Retina (tissue), 1 donor: Measurements from ENCODE around the gene ASS1.
"Not testable (repeated sequence)": the region's sequence is repeated elsewhere in the genome, so short reads cannot be mapped to it uniquely, and the experiment has no call there.

ENCODE experiments used
- DNase-seq: peaks from one replicate; pipeline ENCODE4 v3.0.0-alpha.2; 2016

The ASS1 gene

DNA sequence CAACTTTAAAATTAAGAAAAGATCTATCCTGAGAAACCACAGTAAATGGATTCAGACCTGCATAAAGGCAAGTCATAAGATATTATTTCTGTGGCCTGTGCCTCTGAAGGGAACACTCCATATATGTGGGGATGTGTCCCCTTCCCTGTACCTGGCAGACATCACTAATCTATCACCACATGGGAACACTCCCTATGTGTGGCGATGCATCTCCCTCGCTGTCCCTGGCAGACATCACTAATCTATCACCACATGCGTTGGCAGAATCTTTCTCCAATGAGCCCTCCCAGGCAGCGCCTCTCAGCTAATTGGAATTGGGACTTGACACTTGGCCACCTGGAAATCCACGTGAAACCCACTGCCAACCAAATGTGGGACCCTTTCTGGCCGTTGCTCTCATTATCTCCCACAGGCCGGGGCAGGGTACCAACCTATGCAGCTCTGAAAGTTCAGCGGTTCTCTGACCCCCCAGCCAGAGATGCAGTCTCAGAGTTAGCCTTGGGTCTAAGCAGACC, 25.2 kb upstream of the ASS1 start:
- DNase-seq = no peak

GRCh38 chr9:130421154-130421801, 23.5 kb upstream of the ASS1 start:
- DNase-seq = no peak

GRCh38 chr9:130421802-130422276, 22.9 kb upstream of the ASS1 start:
- DNase-seq = peak; percentile 85

GRCh38 chr9:130422546-130422945, 22.2 kb upstream of the ASS1 start:
- DNase-seq = no peak

- DNase-seq = no peak
Observed at GRCh38 chr9:130423272-130423671, 21.5 kb upstream of the ASS1 start.

DNA sequence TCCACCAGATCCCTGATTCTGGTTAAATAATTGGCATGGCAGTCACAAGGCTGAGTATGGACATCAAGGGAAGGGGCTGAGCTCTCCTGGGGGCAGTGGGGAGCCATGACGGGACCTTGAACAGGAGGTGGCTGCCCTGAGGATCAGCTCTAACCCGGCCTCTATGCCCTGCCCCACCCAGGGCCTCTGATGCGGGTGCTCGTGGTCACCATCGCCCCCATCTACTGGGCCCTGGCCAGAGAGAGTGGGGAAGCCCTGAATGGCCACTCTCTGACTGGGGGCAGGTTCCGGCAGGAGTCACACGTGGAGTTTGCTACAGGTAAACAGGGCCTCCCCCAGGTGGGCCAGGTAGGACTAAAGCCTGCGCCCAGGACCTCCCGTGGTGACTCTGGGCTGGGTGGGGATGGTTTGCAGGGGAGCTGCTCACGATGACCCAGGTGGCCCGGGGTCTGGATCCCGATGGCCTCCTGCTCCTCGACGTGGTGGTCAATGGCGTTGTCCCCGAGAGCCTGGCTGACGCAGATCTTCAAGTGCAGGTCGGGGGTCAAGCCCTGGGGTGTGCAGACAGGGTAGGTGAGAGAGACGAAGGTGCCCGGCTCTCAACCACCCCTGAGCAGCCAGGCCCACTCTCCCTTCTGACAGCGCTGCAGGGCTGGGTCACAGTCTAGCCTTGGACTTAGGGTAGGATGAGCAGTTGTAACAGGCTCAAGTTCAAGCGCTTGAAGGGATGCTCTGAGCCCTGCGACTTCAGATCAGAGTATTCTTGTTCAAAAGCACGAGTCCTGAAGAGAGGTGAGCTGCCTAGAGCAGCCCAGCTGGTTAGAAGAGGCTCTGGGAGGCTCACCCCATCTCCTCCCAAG, 19.9 kb upstream of the ASS1 start:
- no peak for DNase-seq

- DNase-seq = no peak
Observed at GRCh38 chr9:130425741-130426466, 18.9 kb upstream of the ASS1 start.

- DNase-seq = no peak
Observed at GRCh38 chr9:130426467-130426773, 18.3 kb upstream of the ASS1 start.

GRCh38 chr9:130426883-130427282, 17.9 kb upstream of the ASS1 start:
- DNase-seq = peak; percentile 53

DNA sequence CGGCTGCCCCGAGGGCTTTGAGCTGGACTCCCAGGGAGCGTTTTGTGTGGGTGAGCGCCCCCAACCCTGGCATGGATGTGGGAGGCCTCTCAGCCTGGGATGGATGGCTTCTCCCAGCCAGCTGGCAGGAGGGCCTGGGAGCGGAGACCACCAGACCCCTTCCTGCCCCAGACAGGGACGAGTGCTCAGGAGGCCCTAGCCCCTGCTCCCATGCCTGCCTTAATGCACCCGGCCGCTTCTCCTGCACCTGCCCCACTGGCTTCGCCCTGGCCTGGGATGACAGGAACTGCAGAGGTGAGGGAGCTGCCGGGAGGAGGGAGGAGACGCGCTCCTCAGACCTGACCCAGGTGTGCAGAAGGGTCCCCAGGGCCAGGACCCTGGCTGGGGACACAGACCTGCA, 17.4 kb upstream of the ASS1 start:
- no peak for DNase-seq

GRCh38 chr9:130428086-130428665, 16.6 kb upstream of the ASS1 start:
- no peak for DNase-seq

DNA sequence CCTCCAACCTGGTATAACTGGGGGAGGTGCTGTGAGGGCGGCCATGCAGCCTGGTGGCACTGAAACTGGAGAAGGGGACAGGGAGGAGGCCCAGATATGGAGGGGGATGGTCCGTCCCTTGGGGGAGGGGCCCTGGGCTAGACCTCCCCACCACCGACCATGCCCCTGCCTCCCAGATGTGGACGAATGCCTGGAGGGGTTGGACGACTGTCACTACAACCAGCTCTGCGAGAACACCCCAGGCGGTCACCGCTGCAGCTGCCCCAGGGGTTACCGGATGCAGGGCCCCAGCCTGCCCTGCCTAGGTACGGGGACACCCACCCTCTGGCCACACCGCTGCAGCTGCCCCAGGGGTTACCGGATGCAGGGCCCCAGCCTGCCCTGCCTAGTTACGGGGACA, 15.4 kb upstream of the ASS1 start:
- DNase-seq = no peak

- no peak for DNase-seq
Observed at GRCh38 chr9:130429831-130430230, 14.9 kb upstream of the ASS1 start.

DNA sequence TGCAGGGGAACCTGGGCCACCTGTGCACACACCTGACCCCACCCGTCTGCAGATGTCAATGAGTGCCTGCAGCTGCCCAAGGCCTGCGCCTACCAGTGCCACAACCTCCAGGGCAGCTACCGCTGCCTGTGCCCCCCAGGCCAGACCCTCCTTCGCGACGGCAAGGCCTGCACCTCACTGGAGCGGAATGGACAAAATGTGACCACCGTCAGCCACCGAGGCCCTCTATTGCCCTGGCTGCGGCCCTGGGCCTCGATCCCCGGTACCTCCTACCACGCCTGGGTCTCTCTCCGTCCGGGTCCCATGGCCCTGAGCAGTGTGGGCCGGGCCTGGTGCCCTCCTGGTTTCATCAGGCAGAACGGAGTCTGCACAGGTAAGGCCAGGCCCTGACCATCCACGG, 14.5 kb upstream of the ASS1 start:
- DNase-seq = no peak

DNA sequence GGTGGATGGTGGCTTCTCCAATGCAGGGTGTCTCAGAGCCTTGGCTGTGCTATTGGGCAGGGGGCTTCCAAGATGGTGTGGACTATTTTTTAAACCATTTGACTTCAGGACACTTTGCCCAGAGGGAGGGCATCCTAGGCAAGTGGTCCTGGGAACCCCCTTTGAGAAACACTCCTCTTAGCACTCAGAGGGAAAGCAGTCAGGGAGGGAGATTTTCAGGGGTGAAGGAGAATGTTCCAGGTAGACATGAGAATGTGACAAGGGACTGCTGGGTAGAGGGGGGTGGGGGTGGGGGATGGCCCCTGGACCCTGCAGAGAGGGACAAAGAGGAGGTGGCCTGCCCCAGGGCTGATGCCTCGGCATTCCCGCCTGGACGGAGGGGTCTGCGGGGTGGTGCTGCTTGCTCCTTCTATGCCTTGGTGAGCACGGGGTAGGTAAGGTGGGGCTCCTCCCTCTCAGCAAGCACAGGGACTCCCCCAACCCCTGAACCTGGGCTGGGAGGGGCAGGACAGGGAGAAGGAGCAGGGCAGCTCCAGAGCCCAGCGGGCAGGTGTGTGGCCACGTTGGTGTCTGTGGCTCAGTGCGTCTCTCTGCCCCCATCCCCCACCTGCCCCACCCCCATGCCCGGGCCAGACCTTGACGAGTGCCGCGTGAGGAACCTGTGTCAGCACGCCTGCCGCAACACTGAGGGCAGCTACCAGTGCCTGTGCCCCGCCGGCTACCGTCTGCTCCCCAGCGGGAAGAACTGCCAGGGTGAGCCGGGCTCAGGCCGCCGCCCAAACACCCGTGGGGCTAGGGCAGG, 13.8 kb upstream of the ASS1 start:
- DNase-seq = no peak

- no peak for DNase-seq
Observed at GRCh38 chr9:130431536-130432303, 13.0 kb upstream of the ASS1 start.

- no peak for DNase-seq
Observed at GRCh38 chr9:130432362-130432761, 12.4 kb upstream of the ASS1 start.

- no peak for DNase-seq
Observed at GRCh38 chr9:130432796-130433167, 12.0 kb upstream of the ASS1 start.

DNA sequence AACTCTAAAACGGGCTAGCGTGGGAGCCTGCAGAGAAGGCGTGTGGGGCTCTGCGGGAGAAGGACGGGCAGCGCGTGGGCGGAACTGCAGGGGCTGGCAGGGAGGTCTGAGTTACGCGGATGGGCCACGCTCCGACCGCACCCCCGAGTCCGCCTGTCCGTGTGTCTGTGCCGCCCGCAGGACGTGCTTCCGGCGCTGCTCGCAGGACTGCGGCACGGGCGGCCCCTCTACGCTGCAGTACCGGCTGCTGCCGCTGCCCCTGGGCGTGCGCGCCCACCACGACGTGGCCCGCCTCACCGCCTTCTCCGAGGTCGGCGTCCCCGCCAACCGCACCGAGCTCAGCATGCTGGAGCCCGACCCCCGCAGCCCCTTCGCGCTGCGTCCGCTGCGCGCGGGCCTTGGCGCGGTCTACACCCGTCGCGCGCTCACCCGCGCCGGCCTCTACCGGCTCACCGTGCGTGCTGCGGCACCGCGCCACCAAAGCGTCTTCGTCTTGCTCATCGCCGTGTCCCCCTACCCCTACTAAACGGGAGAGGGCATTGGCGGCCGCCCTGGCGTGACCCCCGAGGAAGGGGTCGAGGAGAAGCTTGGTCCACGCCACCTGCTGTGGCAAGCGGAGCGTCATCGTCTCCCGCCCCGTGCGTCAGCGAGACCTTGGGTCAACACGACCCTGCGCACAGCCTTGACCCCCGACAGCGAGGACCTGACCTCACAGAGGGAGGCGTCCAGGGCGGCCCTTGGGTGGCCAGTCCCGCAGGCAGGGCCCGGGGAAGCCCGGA, 11.4 kb upstream of the ASS1 start:
- peak; percentile 88 for DNase-seq

DNA sequence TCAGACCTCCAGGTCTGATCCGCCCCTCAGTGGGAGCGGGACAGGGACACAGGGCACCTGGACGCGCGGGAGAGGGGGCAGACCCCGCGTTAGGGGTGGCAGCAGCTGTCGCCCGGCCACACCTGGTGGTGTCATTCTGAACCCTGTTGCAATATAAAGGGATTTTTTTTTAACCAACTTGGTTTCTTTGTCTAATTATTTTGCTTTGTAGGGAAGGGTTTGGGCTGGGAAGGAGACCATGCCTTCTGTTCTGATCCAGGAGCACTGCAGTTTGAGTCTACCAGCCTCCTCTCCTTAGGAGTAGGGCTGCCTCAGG, 10.9 kb upstream of the ASS1 start:
- DNase-seq = no peak

DNA sequence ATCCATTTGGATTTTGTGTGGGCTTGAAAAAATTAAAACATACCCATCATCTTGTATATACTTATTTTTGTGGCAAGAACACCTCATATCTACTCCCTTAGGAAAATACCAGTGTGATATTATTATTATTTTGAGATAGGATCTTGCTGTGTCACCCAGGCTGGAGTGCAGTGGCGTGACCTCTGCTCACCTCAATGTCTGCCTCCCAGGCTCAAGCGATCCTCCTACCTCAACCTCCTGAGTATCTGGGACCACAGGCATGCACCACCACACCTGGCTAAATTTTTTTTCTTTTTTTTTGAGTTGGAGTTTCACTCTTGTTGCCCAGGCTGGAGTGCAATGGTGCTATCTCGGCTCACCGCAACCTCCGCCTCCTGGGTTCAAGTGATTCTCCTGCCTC, 10.1 kb upstream of the ASS1 start:
- DNase-seq = not testable (repeated sequence)
